HUES6 (cell line): ENCODE results near the gene STK17B.

Experiments
- H3K27ac ChIP-seq: 2 replicates; pipeline ENCODE4 v1.7.0; 2013; ENCODE audit warnings: low read depth, mild to moderate bottlenecking, low read length, inconsistent platforms
- H3K27me3 ChIP-seq: 2 replicates; pipeline ENCODE4 v1.6.1; 2013; ENCODE audit warnings: low read length; ENCODE audit not compliant: control insufficient read depth, insufficient read depth
- H3K36me3 ChIP-seq: 2 replicates; pipeline ENCODE4 v1.6.1; 2013; ENCODE audit warnings: low read length; ENCODE audit not compliant: control insufficient read depth, insufficient read depth
- H3K4me1 ChIP-seq: 2 replicates; pipeline ENCODE4 v1.6.1; 2013; ENCODE audit warnings: low read length; ENCODE audit not compliant: control insufficient read depth, insufficient read depth
- H3K4me3 ChIP-seq: 2 replicates; pipeline ENCODE4 v1.5.1; 2013; ENCODE audit warnings: low read depth, low read length
- H3K9ac ChIP-seq: one replicate; pipeline ENCODE4 v1.6.1; 2013; ENCODE audit warnings: mild to moderate bottlenecking, low read length
- H3K9me3 ChIP-seq: 2 replicates; pipeline ENCODE4 v1.6.1; 2013; ENCODE audit warnings: low read depth, low read length; ENCODE audit not compliant: control insufficient read depth, insufficient read depth

Gene STK17B

GRCh38 chr2:196131949-196132925, 39.1 kb downstream of the STK17B start:
- no peak overlapping the region for H3K9ac ChIP-seq
- H3K4me3 ChIP-seq = no peak overlapping the region
- peaks cover 16% of the 10 kb centered on the region for H3K36me3 ChIP-seq
- peaks cover 51% of the 10 kb centered on the region for H3K9me3 ChIP-seq
- peaks cover 11% of the 10 kb centered on the region for H3K4me1 ChIP-seq
- H3K27me3 ChIP-seq = no peaks in the 10 kb centered on the region
- H3K27ac ChIP-seq = no peak overlapping the region

- H3K27me3 ChIP-seq = no peaks in the 10 kb centered on the region
- H3K36me3 ChIP-seq = peaks cover 13% of the 10 kb centered on the region
- H3K9ac ChIP-seq = no peak overlapping the region
- no peak overlapping the region for H3K4me3 ChIP-seq
- no peak overlapping the region for H3K27ac ChIP-seq
- H3K4me1 ChIP-seq = peaks cover 11% of the 10 kb centered on the region
- H3K9me3 ChIP-seq = peaks cover 53% of the 10 kb centered on the region
Measured at GRCh38 chr2:196131384-196131937, 39.9 kb downstream of the STK17B start.

- Histone ChIP-seq H3K9me3 (peaks cover 53% of the 10 kb centered on the region), H3K27ac (no peak overlapping the region), H3K36me3 (peaks cover 6% of the 10 kb centered on the region; the same call in 1 of the 2 replicates), H3K27me3 (no peaks in the 10 kb centered on the region), H3K4me1 (peaks cover 8% of the 10 kb centered on the region), H3K4me3 (no peak overlapping the region), H3K9ac (no peak overlapping the region)
Measured at GRCh38 chr2:196130039-196130825, 41.1 kb downstream of the STK17B start.

- H3K27me3 ChIP-seq = no peaks in the 10 kb centered on the region
- H3K9ac ChIP-seq = no peak overlapping the region
- no peak overlapping the region for H3K4me3 ChIP-seq
- peaks cover 6% of the 10 kb centered on the region; the same call in 1 of the 2 replicates for H3K36me3 ChIP-seq
- peaks cover 53% of the 10 kb centered on the region for H3K9me3 ChIP-seq
- H3K4me1 ChIP-seq = peaks cover 4% of the 10 kb centered on the region; the same call in 1 of the 2 replicates
- H3K27ac ChIP-seq = no peak overlapping the region
Measured at GRCh38 chr2:196128749-196129148, 42.6 kb downstream of the STK17B start.

- H3K36me3 ChIP-seq = no peaks in the 10 kb centered on the region
- H3K4me3 ChIP-seq = no peak overlapping the region
- peaks cover 30% of the 10 kb centered on the region for H3K9me3 ChIP-seq
- H3K27ac ChIP-seq = no peak overlapping the region
- H3K9ac ChIP-seq = no peak overlapping the region
- H3K4me1 ChIP-seq = peaks cover 7% of the 10 kb centered on the region; the same call in 1 of the 2 replicates
- no peaks in the 10 kb centered on the region for H3K27me3 ChIP-seq
Measured at GRCh38 chr2:196125596-196125995, 45.8 kb downstream of the STK17B start.

- Histone ChIP-seq H3K27me3 (no peaks in the 10 kb centered on the region), H3K9me3 (peaks cover 15% of the 10 kb centered on the region), H3K36me3 (no peaks in the 10 kb centered on the region), H3K4me1 (peaks cover 7% of the 10 kb centered on the region; the same call in 1 of the 2 replicates), H3K9ac (no peak overlapping the region), H3K4me3 (no peak overlapping the region), H3K27ac (no peak overlapping the region)
Measured at GRCh38 chr2:196123679-196124373, 47.6 kb downstream of the STK17B start.

- Histone ChIP-seq H3K4me1 (peaks cover 7% of the 10 kb centered on the region; the same call in 1 of the 2 replicates), H3K27ac (no peak overlapping the region), H3K9me3 (no peaks in the 10 kb centered on the region), H3K36me3 (no peaks in the 10 kb centered on the region), H3K9ac (no peak overlapping the region), H3K4me3 (no peak overlapping the region), H3K27me3 (no peaks in the 10 kb centered on the region)
Measured at GRCh38 chr2:196119926-196120325, 51.5 kb downstream of the STK17B start.

GRCh38 chr2:196117214-196117705, 54.1 kb downstream of the STK17B start:
- Histone ChIP-seq H3K27ac (no peak overlapping the region), H3K4me3 (no peak overlapping the region), H3K27me3 (no peaks in the 10 kb centered on the region)

GRCh38 chr2:196113061-196113974, 58.1 kb downstream of the STK17B start:
- Histone ChIP-seq H3K36me3 (no peaks in the 10 kb centered on the region), H3K27me3 (no peaks in the 10 kb centered on the region), H3K9me3 (no peaks in the 10 kb centered on the region), H3K9ac (peak overlapping the region; percentile 59), H3K4me3 (peak overlapping the region; percentile 16; the same call in 1 of the 2 replicates), H3K4me1 (peaks cover 27% of the 10 kb centered on the region), H3K27ac (peak overlapping the region; percentile 79)

More at GRCh38 chr2:196117214-196117705, 54.1 kb downstream of the STK17B start:
- Histone ChIP-seq H3K9ac (no peak overlapping the region), H3K36me3 (no peaks in the 10 kb centered on the region), H3K9me3 (no peaks in the 10 kb centered on the region), H3K4me1 (peaks cover 20% of the 10 kb centered on the region)
